H1 (cell line): Measurements from ENCODE around the gene MRPS10. TPM values are rescaled to one million over a fixed set of nuclear protein-coding genes. Genes with fewer than 3 reads are reported as not detected.
A peak's percentile ranks its signal among the peaks of the same experiment; 100 is the strongest.

Experiments
- CTCF ChIA-PET: fragments of 300-600 bp; sonication (Branson Sonifier 250); formaldehyde crosslinking; loops from one replicate; lab custom pipeline; 2021; ENCODE audit not compliant: partially characterized antibody; lab: Charles Lee
- POLR2A ChIA-PET: fragments of 300-600 bp; sonication (Branson Sonifier 250); formaldehyde crosslinking; loops from one replicate; lab custom pipeline; 2021; ENCODE audit warnings: inconsistent platforms; ENCODE audit not compliant: partially characterized antibody; lab: Charles Lee
- DNase-seq, 2 experiments: peaks; one replicate each; pipeline versions ENCODE4 v3.0.0 to v3.0.0-alpha.2; 2010 to 2022; ENCODE audit warnings: low spot score in 2 of 2, low read depth in 1 of 2, mixed read lengths in 1 of 2
- FAIRE-seq: peaks from 2 replicates; lab custom pipeline; 2011; peaks lifted over from hg19 to GRCh38; lab: Jason Lieb, UNC
- H2AFZ ChIP-seq: 2 replicates; pipeline ENCODE4 v1.8.1; 2012; ENCODE audit warnings: low read length, inconsistent platforms
- H2AK5ac ChIP-seq: 2 replicates; pipeline ENCODE4 v1.6.1; 2013; ENCODE audit warnings: low read depth, low read length
- H2BK120ac ChIP-seq: replicated peaks from 2 replicates; pipeline ENCODE3; 2013; ENCODE audit warnings: low read depth, low read length, inconsistent platforms
- H2BK12ac ChIP-seq: 2 replicates; pipeline ENCODE4 v1.6.1; 2013; ENCODE audit warnings: low read depth, low read length
- H2BK15ac ChIP-seq: 2 replicates; pipeline ENCODE4 v1.6.1; 2013; ENCODE audit warnings: low read length
- H2BK20ac ChIP-seq: 2 replicates; pipeline ENCODE4 v1.6.1; 2013; ENCODE audit warnings: low read length
- H2BK5ac ChIP-seq: 2 replicates; pipeline ENCODE4 v1.6.1; 2013; ENCODE audit warnings: low read depth, low read length
- H3K14ac ChIP-seq: 2 replicates; pipeline ENCODE4 v1.6.1; 2013; ENCODE audit warnings: inconsistent platforms; ENCODE audit not compliant: insufficient read length
- H3K18ac ChIP-seq: 2 replicates; pipeline ENCODE4 v1.6.1; 2013; ENCODE audit warnings: low read length; ENCODE audit errors: extremely low read depth
- H3K23ac ChIP-seq: 2 replicates; pipeline ENCODE4 v1.6.1; 2013; ENCODE audit warnings: inconsistent platforms; ENCODE audit not compliant: insufficient read length
- H3K23me2 ChIP-seq: 2 replicates; pipeline ENCODE4 v1.6.1; 2013; ENCODE audit warnings: low read depth, low read length
- H3K27ac ChIP-seq: 2 replicates; pipeline ENCODE4 v1.6.1; 2011; ENCODE audit warnings: low read depth, low read length, inconsistent platforms
- H3K27me3 ChIP-seq, 4 experiments: replicated peaks in 1 of 4; 1 replicate in 1 of 4; 2 replicates in 3 of 4; pipeline versions ENCODE4 v1.6.1 to v1.8.1; 2011 to 2013; ENCODE audit warnings: low read length in 3 of 4, mild to moderate bottlenecking in 3 of 4, inconsistent platforms in 2 of 4, mixed read lengths in 2 of 4, moderate library complexity in 1 of 4; ENCODE audit not compliant: control insufficient read depth in 3 of 4, insufficient read depth in 3 of 4; ENCODE audit errors: extremely low read depth in 1 of 4
- H3K36me3 ChIP-seq, 4 experiments: 2 replicates each; pipeline versions ENCODE4 v1.6.1 to v1.8.1; 2011 to 2013; ENCODE audit warnings: mild to moderate bottlenecking in 4 of 4, low read length in 3 of 4, moderate library complexity in 2 of 4, control low read depth in 1 of 4, inconsistent platforms in 1 of 4; ENCODE audit not compliant: insufficient read depth in 4 of 4, control insufficient read depth in 2 of 4
- H3K4ac ChIP-seq: replicated peaks from 2 replicates; pipeline ENCODE3; 2013; ENCODE audit warnings: low read length, low read depth, mixed read lengths, inconsistent platforms; ENCODE audit not compliant: insufficient read length
- H3K4me1 ChIP-seq, 4 experiments: replicated peaks in 1 of 4; 1 replicate in 1 of 4; 2 replicates in 3 of 4; pipeline versions ENCODE4 v1.6.1 to v1.8.1; 2011 to 2013; ENCODE audit warnings: low read length in 3 of 4, inconsistent platforms in 2 of 4, mixed read lengths in 1 of 4; ENCODE audit not compliant: insufficient read depth in 4 of 4, control insufficient read depth in 3 of 4
- H3K4me2 ChIP-seq, 2 experiments: 2 replicates each; pipeline versions ENCODE4 v1.6.1 to v1.8.1; 2011 to 2013; ENCODE audit warnings: low read depth in 2 of 2, low read length in 2 of 2, control low read depth in 1 of 2, inconsistent platforms in 1 of 2, mild to moderate bottlenecking in 1 of 2; ENCODE audit not compliant: insufficient read depth in 1 of 2
- H3K4me3 ChIP-seq, 4 experiments: fragments of 200-600, 300-600 bp in 1 of 4; sonication (generic), shearing (Covaris generic), sonication (Bioruptor Twin) in 1 of 4; 2 replicates each; pipeline versions ENCODE4 v1.5.1 to v1.8.1; 2011 to 2016; ENCODE audit warnings: low read length in 4 of 4, low read depth in 3 of 4, control low read depth in 2 of 4, inconsistent platforms in 2 of 4, mild to moderate bottlenecking in 2 of 4, mixed read lengths in 1 of 4, moderate library complexity in 1 of 4; ENCODE audit not compliant: insufficient read depth in 2 of 4; ENCODE audit errors: extremely low read depth in 1 of 4
- H3K56ac ChIP-seq: replicated peaks from 2 replicates; pipeline ENCODE3; 2013; ENCODE audit warnings: low read depth, mild to moderate bottlenecking, mixed read lengths, low read length, inconsistent platforms; ENCODE audit not compliant: insufficient read length
- H3K79me1 ChIP-seq: 2 replicates; pipeline ENCODE4 v1.6.1; 2013; ENCODE audit warnings: low read depth, low read length, control low read depth
- H3K79me2 ChIP-seq, 2 experiments: 2 replicates each; pipeline versions ENCODE4 v1.6.1 to v1.8.1; 2012 to 2013; ENCODE audit warnings: low read length in 2 of 2, mild to moderate bottlenecking in 2 of 2, inconsistent platforms in 1 of 2; ENCODE audit not compliant: insufficient read depth in 2 of 2, control insufficient read depth in 1 of 2
- H3K9ac ChIP-seq, 4 experiments: replicated peaks in 1 of 4; 1 replicate in 1 of 4; 2 replicates in 3 of 4; pipeline versions ENCODE4 v1.6.1 to v1.8.1; 2011 to 2013; ENCODE audit warnings: low read depth in 3 of 4, low read length in 3 of 4, control low read depth in 2 of 4, mild to moderate bottlenecking in 2 of 4, moderate library complexity in 2 of 4, inconsistent platforms in 1 of 4; ENCODE audit errors: extremely low read depth in 1 of 4
- H3K9me3 ChIP-seq, 2 experiments: 2 replicates each; pipeline versions ENCODE4 v1.6.1 to v1.8.1; 2012 to 2013; ENCODE audit warnings: mild to moderate bottlenecking in 2 of 2, moderate library complexity in 2 of 2, control low read depth in 1 of 2, inconsistent platforms in 1 of 2, low read depth in 1 of 2, low read length in 1 of 2, mixed read lengths in 1 of 2; ENCODE audit not compliant: insufficient read depth in 2 of 2
- H4K20me1 ChIP-seq, 2 experiments: replicated peaks in 1 of 2; 2 replicates each; pipeline versions ENCODE3 to v1.8.1; 2011 to 2013; ENCODE audit warnings: inconsistent platforms in 2 of 2, low read length in 2 of 2, mild to moderate bottlenecking in 1 of 2; ENCODE audit not compliant: insufficient read depth in 2 of 2, control insufficient read depth in 1 of 2
- H4K5ac ChIP-seq: 2 replicates; pipeline ENCODE4 v1.6.1; 2013; ENCODE audit warnings: low read length, low read depth, mixed read lengths, inconsistent platforms; ENCODE audit not compliant: insufficient read length
- H4K8ac ChIP-seq: 2 replicates; pipeline ENCODE4 v1.8.0; 2013; ENCODE audit warnings: mild to moderate bottlenecking, moderate library complexity, low read length, inconsistent platforms; ENCODE audit not compliant: insufficient read depth; ENCODE audit errors: extremely low read depth
- H4K91ac ChIP-seq: replicated peaks from 2 replicates; pipeline ENCODE3; 2013; ENCODE audit warnings: low read length, mixed read lengths, inconsistent platforms; ENCODE audit not compliant: insufficient read length
- CTBP2 ChIP-seq: IDR thresholded peaks from 2 replicates; pipeline ENCODE4 v1.7.0; 2011; ENCODE audit warnings: borderline replicate concordance, mild to moderate bottlenecking, moderate library complexity, mixed read lengths, low read length; ENCODE audit not compliant: insufficient read depth, insufficient read length
- EGR1 ChIP-seq: IDR thresholded peaks from 2 replicates; pipeline ENCODE4 v1.6.1; 2011; ENCODE audit warnings: low read depth, low read length, borderline replicate concordance
- JUN ChIP-seq: IDR thresholded peaks from 2 replicates; pipeline ENCODE4 v1.6.1; 2011; ENCODE audit warnings: low read depth, mild to moderate bottlenecking, improper control_type of control experiment, low read length
- POLR2A ChIP-seq, 2 experiments: IDR thresholded peaks; 1 replicate in 1 of 2; 2 replicates in 1 of 2; pipeline ENCODE4 v1.6.1; 2011; ENCODE audit warnings: low read depth in 2 of 2, low read length in 2 of 2, mild to moderate bottlenecking in 2 of 2; ENCODE audit errors: control extremely low read depth in 1 of 2
- WGBS, 2 experiments: shearing (Covaris generic) in 1 of 2; methylation state at CpG; one replicate each; pipeline versions ENCODE4 v1.1.6 to v1.1.7; 2013 to 2015; ENCODE audit warnings: low lambda C conversion rate in 2 of 2, mixed read lengths in 2 of 2, inconsistent platforms in 1 of 2, low coverage in 1 of 2, missing lambda C conversion rate in 1 of 2; ENCODE audit not compliant: insufficient replicate concordance in 2 of 2, insufficient coverage in 1 of 2, insufficient read length in 1 of 2; ENCODE audit errors: extremely low coverage in 1 of 2, missing lambda C conversion rate in 1 of 2; 5-methylcytosine and 5-hydroxymethylcytosine counted together
- polyA plus RNA-seq, 7 experiments: library from polyadenylated mRNA; depleted of rRNA in 3 of 7; stranded (reverse) in 5 of 7; unstranded in 2 of 7; fragments of >200 nt in 5 of 7; fragments of 200-250 nt in 2 of 7; gene quantifications; 1 replicate in 5 of 7; 2 replicates in 1 of 7; 4 replicates in 1 of 7; pipeline versions ENCODE4 v1.2.1 to v1.2.3, GENCODE V29; 2011 to 2013; ENCODE audit warnings: missing spikeins in 2 of 7, mixed read lengths in 2 of 7
- total RNA-seq: library from RNA; stranded (reverse); fragmentation: NEBNext Ultra II Directional; extraction: Animal tissue kit (Norgen Biotek cat#: 25700); gene quantifications from 2 replicates; pipeline ENCODE4 v1.2.1, GENCODE V29; 2021

MRPS10 gene
- total and polyA plus RNA-seq, 2 of the 8 experiments (the other 6 are each of a cell fraction or from before 2014, with no cell fraction given) = 20.5 to 33.6 TPM

DNA sequence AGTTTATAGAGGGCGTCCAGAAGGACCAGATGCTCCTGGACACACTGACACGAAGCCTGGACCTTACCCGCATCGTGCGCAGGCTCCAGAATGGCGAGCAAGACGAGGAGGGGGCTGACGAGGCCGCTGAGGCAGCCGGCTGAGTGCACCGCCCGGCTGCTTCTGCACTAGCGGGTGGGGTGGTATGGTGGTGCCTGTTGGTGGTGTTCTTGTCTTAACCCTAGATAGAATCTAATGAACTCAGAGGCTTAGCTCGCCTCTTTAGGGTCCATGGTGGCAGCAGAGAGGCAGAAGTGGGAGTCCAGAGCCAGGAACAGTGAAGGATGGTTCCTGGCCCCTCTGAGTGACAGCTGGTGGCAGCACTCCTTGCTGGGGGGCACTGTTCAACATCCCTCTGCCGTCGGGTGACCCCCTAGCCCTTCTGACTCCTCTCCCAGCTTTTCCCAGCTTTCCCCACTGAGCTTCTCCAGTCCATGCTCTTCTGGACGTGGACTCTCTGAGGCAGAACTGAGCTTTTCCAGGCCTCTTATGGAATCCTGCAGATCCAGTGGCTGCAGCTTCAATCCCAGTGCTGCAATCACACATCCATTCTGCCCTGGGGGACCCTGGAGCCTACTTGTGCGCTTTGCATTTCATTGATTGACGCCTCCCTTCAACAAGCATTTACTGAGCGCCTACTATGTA is 38.3 kb downstream of the MRPS10 start:
- DNase-seq (no peak), FAIRE-seq (no peak)
- H4K5ac ChIP-seq = no peak overlapping the region
- no peaks in the 10 kb centered on the region for H3K36me3 ChIP-seq
- ChIA-PET POLR2A (interaction anchor here (1.2 to 1.9 kb wide), 3 partner anchors 91 to 385 kb away, joined by 3 to 5 read pairs (median 3); partner anchors contain the start of genes TAF8 and UBR2), CTCF (interaction anchor here (0.9 to 1.6 kb wide), 9 partner anchors 9 to 135 kb away, joined by 3 to 6 read pairs (median 4); no protein-coding TSS in a partner anchor)
- H3K4me2 ChIP-seq = peak overlapping the region in 1 of 2 experiments; percentile 94; a peak in 2 of 4 replicates
- peaks cover 3 to 15% (median 9%) of the 10 kb centered on the region in 4 experiments for H3K4me1 ChIP-seq
- no peak overlapping the region for H2AFZ ChIP-seq
- H3K23me2 ChIP-seq = peaks cover 4% of the 10 kb centered on the region
- H4K20me1 ChIP-seq = no peaks in the 10 kb centered on the region
- no peak overlapping the region for H3K56ac ChIP-seq
- H2BK15ac ChIP-seq = no peak overlapping the region
- 0 out of 2 replicates have a peak overlapping the region, but pooled peaks have one; percentile 9 for H2BK12ac ChIP-seq
- H3K79me1 ChIP-seq = no peaks in the 10 kb centered on the region
- H2AK5ac ChIP-seq = peak overlapping the region; percentile 46; the same call in 1 of the 2 replicates
- H3K9ac ChIP-seq = no peak overlapping the region
- no peak overlapping the region for H2BK20ac ChIP-seq
- H3K23ac ChIP-seq = no peak overlapping the region
- no peak overlapping the region for H4K8ac ChIP-seq
- H2BK120ac ChIP-seq = no peak overlapping the region
- no peak overlapping the region for H3K27ac ChIP-seq
- H3K18ac ChIP-seq = no peak overlapping the region
- H3K4me3 ChIP-seq = peak overlapping the region in 2 of 4 experiments; percentile 5 to 62; a peak in 4 of 8 replicates
- H3K14ac ChIP-seq = no peak overlapping the region
- no peaks in the 10 kb centered on the region for H3K79me2 ChIP-seq
- no peak overlapping the region for H2BK5ac ChIP-seq
- no peaks in the 10 kb centered on the region; a peak in 1 of 7 replicates for H3K27me3 ChIP-seq
- H3K4ac ChIP-seq = no peak overlapping the region
- no peaks in the 10 kb centered on the region for H3K9me3 ChIP-seq
- WGBS, 2 experiments = 95% methylated on average over 16 of the region's 20 CpGs; no CpG with 5 or more reads in 1 of the 2 experiments
- H4K91ac ChIP-seq = no peak overlapping the region
- TF ChIP-seq EGR1 (no peak), POLR2A (IDR thresholded peaks at IDR 0.05; ENCODE audit: control extremely low read depth in 1 of 2, low read depth in 2 of 2, low read length in 2 of 2) (no peak), JUN (no peak), CTBP2 (no peak)
